ENCODE measurements around the gene GTPBP1.

The GTPBP1 gene

GRCh38 chr22:38760477-38761201 is 54.9 kb downstream of the GTPBP1 start:
- DNase-seq (ENCODE audit: low spot score), result no peak

GRCh38 chr22:38761202-38762162 is 55.7 kb downstream of the GTPBP1 start:
- DNase-seq (ENCODE audit: low spot score), result no peak

- no peak for DNase-seq (ENCODE audit: low spot score)
Observed at GRCh38 chr22:38762551-38762983, 56.8 kb downstream of the GTPBP1 start.

- DNase-seq (ENCODE audit: low spot score), result peak; percentile 81
Observed at GRCh38 chr22:38766076-38766777, 60.5 kb downstream of the GTPBP1 start.

- no peak for DNase-seq (ENCODE audit: low spot score)
Observed at GRCh38 chr22:38767313-38767712, 61.6 kb downstream of the GTPBP1 start.

GRCh38 chr22:38768036-38768435 is 62.3 kb downstream of the GTPBP1 start:
- no peak for DNase-seq (ENCODE audit: low spot score)

GRCh38 chr22:38770257-38770949 is 64.7 kb downstream of the GTPBP1 start:
- no peak for DNase-seq (ENCODE audit: low spot score)

- DNase-seq (ENCODE audit: low spot score), result no peak
Observed at GRCh38 chr22:38772623-38772873, 66.8 kb downstream of the GTPBP1 start.

GRCh38 chr22:38773363-38773946 is 67.7 kb downstream of the GTPBP1 start:
- DNase-seq (ENCODE audit: low spot score), result no peak

GRCh38 chr22:38774496-38775166 is 68.9 kb downstream of the GTPBP1 start:
- no peak for DNase-seq (ENCODE audit: low spot score)

- DNase-seq (ENCODE audit: low spot score), result no peak
Observed at GRCh38 chr22:38775656-38776055, 69.9 kb downstream of the GTPBP1 start.

- DNase-seq (ENCODE audit: low spot score), result no peak
Observed at GRCh38 chr22:38776086-38776485, 70.3 kb downstream of the GTPBP1 start.

- no peak for DNase-seq (ENCODE audit: low spot score)
Observed at GRCh38 chr22:38777087-38777671, 71.4 kb downstream of the GTPBP1 start.

GRCh38 chr22:38781033-38781432 is 75.3 kb downstream of the GTPBP1 start:
- no peak for DNase-seq (ENCODE audit: low spot score)

GRCh38 chr22:38782402-38783094 is 76.8 kb downstream of the GTPBP1 start:
- DNase-seq (ENCODE audit: low spot score), result peak; percentile 10
